K562 (cell line): ENCODE data around the gene PLEKHS1. TPM values are rescaled to one million over a fixed set of nuclear protein-coding genes. Genes with fewer than 3 reads are reported as not detected.

Experiments used
- ATF3 ChIP-seq, 2 experiments: fragments of 450-650 bp in 1 of 2; sonication (generic) in 1 of 2; formaldehyde crosslinking in 1 of 2; IDR thresholded peaks in 1 of 2; conservative IDR thresholded peaks in 1 of 2; 2 replicates each; pipeline versions ENCODE4 v1.6.1 to v1.8.1; 2016 to 2023; ENCODE audit warnings: mild to moderate bottlenecking in 2 of 2, moderate library complexity in 2 of 2, inconsistent platforms in 1 of 2, missing genetic modification reagents in 1 of 2
- CBFA2T2 ChIP-seq: fragments of 450-650 bp; conservative IDR thresholded peaks from 2 replicates; pipeline ENCODE4 v1.6.1; 2017; ENCODE audit warnings: mild to moderate bottlenecking
- CBFA2T3 ChIP-seq: fragments of 450-650 bp; IDR thresholded peaks from 2 replicates; pipeline ENCODE4 v1.6.1; 2017
- CGGBP1 ChIP-seq: fragments of 250-450 bp; sonication (Bioruptor Pico); IDR thresholded peaks from 2 replicates; pipeline ENCODE4 v1.9.0; 2021; ENCODE audit warnings: mild to moderate bottlenecking
- EGR1 ChIP-seq: fragments of 450-650 bp; conservative IDR thresholded peaks from 2 replicates; pipeline ENCODE4 v1.6.1; 2017; ENCODE audit warnings: mild to moderate bottlenecking
- EP400 ChIP-seq: fragments of 450-650 bp; IDR thresholded peaks from 2 replicates; pipeline ENCODE4 v1.6.1; 2017; ENCODE audit warnings: antibody characterized with exemption, mild to moderate bottlenecking, moderate library complexity
- GATA2 ChIP-seq: sonication (generic); formaldehyde crosslinking; IDR thresholded peaks from 2 replicates; pipeline ENCODE4 v1.4.0; 2020; ENCODE audit warnings: mild to moderate bottlenecking, missing genetic modification reagents
- JUND ChIP-seq, 2 experiments: IDR thresholded peaks; 2 replicates in 1 of 2; 3 replicates in 1 of 2; pipeline ENCODE4 v1.6.1; 2011; ENCODE audit warnings: borderline replicate concordance in 2 of 2, low read depth in 2 of 2, low read length in 2 of 2, improper control_type of control experiment in 1 of 2, missing biosample characterization in 1 of 2, missing genetic modification characterization in 1 of 2, missing genetic modification reagents in 1 of 2
- NFIC ChIP-seq: fragments of 450-650 bp; IDR thresholded peaks from 2 replicates; pipeline ENCODE4 v1.6.1; 2017; ENCODE audit warnings: mild to moderate bottlenecking, inconsistent platforms
- PKNOX1 ChIP-seq: fragments of 450-650 bp; IDR thresholded peaks from 2 replicates; pipeline ENCODE4 v1.6.1; 2016
- RBM25 ChIP-seq: fragments of 200-400 bp; formaldehyde crosslinking; IDR thresholded peaks from 2 replicates; pipeline ENCODE4 v1.6.1; 2018; ENCODE audit warnings: low read length, low read depth, moderate library complexity; ENCODE audit not compliant: severe bottlenecking
- RCOR1 ChIP-seq, 2 experiments: IDR thresholded peaks; 2 replicates each; pipeline ENCODE4 v1.6.1; 2012; ENCODE audit warnings: low read depth in 2 of 2, low read length in 2 of 2, borderline replicate concordance in 1 of 2, improper control_type of control experiment in 1 of 2
- SIRT6 ChIP-seq: IDR thresholded peaks from one replicate; pipeline ENCODE4 v1.6.1; 2012; ENCODE audit warnings: low read depth, mild to moderate bottlenecking, control low read depth, inconsistent platforms, low read length, moderate library complexity
- SMARCA4 ChIP-seq: fragments of 450-650 bp; IDR thresholded peaks from 2 replicates; pipeline ENCODE4 v1.6.1; 2016
- SMARCE1 ChIP-seq: fragments of 450-650 bp; IDR thresholded peaks from 2 replicates; pipeline ENCODE4 v1.7.1; 2016; ENCODE audit warnings: mild to moderate bottlenecking
- TAF9B ChIP-seq: fragments of 450-650 bp; IDR thresholded peaks from 2 replicates; pipeline ENCODE4 v1.6.1; 2018; ENCODE audit warnings: mild to moderate bottlenecking; ENCODE audit not compliant: partially characterized antibody
- TCF3 ChIP-seq: sonication (generic); formaldehyde crosslinking; IDR thresholded peaks from 2 replicates; pipeline ENCODE4 v1.4.0; 2020; ENCODE audit warnings: mild to moderate bottlenecking, missing genetic modification reagents
- ZFP91 ChIP-seq: sonication (generic); formaldehyde crosslinking; IDR thresholded peaks from 2 replicates; pipeline ENCODE4 v1.8.0; 2022; ENCODE audit warnings: mild to moderate bottlenecking, missing genetic modification reagents
- polyA plus RNA-seq, 8 experiments: library from polyadenylated mRNA; depleted of rRNA in 4 of 8; stranded (reverse) in 5 of 8; unstranded in 3 of 8; fragments of >200 nt; fragmentation: Nextera tagmentation in 2 of 8; fragmentation: Illumina TruSeq in 1 of 8; extraction: Ambion mirVana in 2 of 8; extraction: Trizol in 1 of 8; gene quantifications; 2 replicates each; pipeline versions ENCODE4 v1.2.1 to v1.2.3, GENCODE V29; 2011 to 2014; ENCODE audit warnings: inconsistent platforms in 1 of 8, missing spikeins in 1 of 8
- total RNA-seq, 7 experiments: library from RNA; depleted of rRNA in 6 of 7; stranded (reverse); fragments of >200 nt in 6 of 7; fragmentation: Illumina TruSeq in 2 of 7; extraction: Trizol in 2 of 7; gene quantifications; 2 replicates each; pipeline versions ENCODE4 v1.2.1 to v1.2.3, GENCODE V29; 2011 to 2021; ENCODE audit warnings: low replicate concordance in 1 of 7

The PLEKHS1 gene
- total and polyA plus RNA-seq, 9 of the 15 experiments (the other 6 are each of a cell fraction or from before 2014, with no cell fraction given): not detected

GRCh38 chr10:113822174-113822573, 70.7 kb downstream of the PLEKHS1 start (continued):
- peak in 1 of 2 experiments; percentile 47; a peak in 1 of 4 replicates for TF ChIP-seq RCOR1 (IDR thresholded peaks at IDR 0.05; ENCODE audit: borderline replicate concordance in 1 of 2, low read depth in 2 of 2, low read length in 2 of 2)
- TF ChIP-seq JUND (IDR thresholded peaks at IDR 0.05; ENCODE audit: borderline replicate concordance, low read depth, low read length): peak; percentile 46; the same call in 1 of the 2 replicates
- TF ChIP-seq JUND (tag; IDR thresholded peaks at IDR 0.05; ENCODE audit: borderline replicate concordance, low read depth, low read length): 0 out of 3 replicates have a peak, but pooled peaks have one; percentile 20
- peak; percentile 54 for TF ChIP-seq EGR1
- peak; percentile 20; the same call in 1 of the 2 replicates for TF ChIP-seq ATF3 (IDR thresholded peaks at IDR 0.05)
- no peak for TF ChIP-seq ATF3 (CRISPR knock-in tag; conservative IDR thresholded peaks at IDR 0.05)
- peak; percentile 47 for TF ChIP-seq NFIC
- TF ChIP-seq CBFA2T3: peak; percentile 77
- 0 out of 2 replicates have a peak, but pooled peaks have one; percentile 23 for TF ChIP-seq SMARCE1
- TF ChIP-seq SIRT6: no peak
- peak; percentile 78 for TF ChIP-seq TCF3 (CRISPR knock-in tag)
- TF ChIP-seq ZFP91 (CRISPR knock-in tag): 0 out of 2 replicates have a peak, but pooled peaks have one; percentile 51
- TF ChIP-seq RBM25: no peak
- no peak for TF ChIP-seq EP400
- TF ChIP-seq CBFA2T2: peak; percentile 45
- 0 out of 2 replicates have a peak, but pooled peaks have one; percentile 21 for TF ChIP-seq GATA2 (CRISPR knock-in tag)
- peak; percentile 18 for TF ChIP-seq TAF9B
- TF ChIP-seq PKNOX1: peak; percentile 90
- no peak for TF ChIP-seq CGGBP1 (CRISPR knock-in tag)
- peak; percentile 56; the same call in 1 of the 2 replicates for TF ChIP-seq SMARCA4
